Skin epidermis (tissue), 12 donors: Measurements from ENCODE around the gene BAHCC1.

Experiments used
- H3K27ac ChIP-seq, 21 experiments: fragments of 200-600 bp; sonication (generic) in 11 of 21; one replicate each; pipeline ENCODE4 v1.5.0; 2020; ENCODE audit warnings: mild to moderate bottlenecking in 3 of 21, inconsistent platforms in 2 of 21, moderate library complexity in 2 of 21
- H3K4me3 ChIP-seq, 7 experiments: fragments of 200-600 bp; sonication (generic) in 2 of 7; one replicate each; pipeline ENCODE4 v1.5.0; 2020; ENCODE audit warnings: inconsistent platforms in 2 of 7, mild to moderate bottlenecking in 2 of 7, moderate library complexity in 1 of 7

The BAHCC1 gene

GRCh38 chr17:81383504-81384421, 11.5 kb upstream of the BAHCC1 start:
- Histone ChIP-seq H3K4me3 (no peak overlapping the region), H3K27ac (peak overlapping the region in 3 of 21 experiments; percentile 10 to 82 (median 42))

- no peak overlapping the region for H3K4me3 ChIP-seq
- peak overlapping the region in 6 of 21 experiments; percentile 7 to 82 (median 22) for H3K27ac ChIP-seq
Observed at GRCh38 chr17:81384929-81385319, 10.3 kb upstream of the BAHCC1 start.

- peak overlapping the region in 12 of 21 experiments; percentile 44 to 97 (median 92) for H3K27ac ChIP-seq
- H3K4me3 ChIP-seq, result no peak overlapping the region
Observed at GRCh38 chr17:81385320-81386111, 9.7 kb upstream of the BAHCC1 start.

- H3K27ac ChIP-seq, result peak overlapping the region in 20 of 21 experiments; percentile 74 to 97 (median 92)
Observed at GRCh38 chr17:81386141-81386645, 9.1 kb upstream of the BAHCC1 start.

GRCh38 chr17:81386646-81387099, 8.6 kb upstream of the BAHCC1 start:
- Histone ChIP-seq H3K4me3 (peak overlapping the region; percentile 56 to 81 (median 62)), H3K27ac (peak overlapping the region; percentile 74 to 97 (median 93))

More at GRCh38 chr17:81386141-81386645, 9.1 kb upstream of the BAHCC1 start:
- peak overlapping the region; percentile 56 to 81 (median 62) for H3K4me3 ChIP-seq

GRCh38 chr17:81387100-81388090, 7.9 kb upstream of the BAHCC1 start:
- peak overlapping the region; percentile 74 to 97 (median 93) for H3K27ac ChIP-seq
- peak overlapping the region; percentile 56 to 81 (median 62) for H3K4me3 ChIP-seq

GRCh38 chr17:81388091-81388611, 7.1 kb upstream of the BAHCC1 start:
- Histone ChIP-seq H3K27ac (peak overlapping the region; percentile 74 to 97 (median 93)), H3K4me3 (peak overlapping the region in 5 of 7 experiments; percentile 57 to 81 (median 64))

GRCh38 chr17:81388612-81389367, 6.5 kb upstream of the BAHCC1 start:
- H3K4me3 ChIP-seq, result no peak overlapping the region

GRCh38 chr17:81389585-81389984, 5.7 kb upstream of the BAHCC1 start:
- H3K4me3 ChIP-seq, result no peak overlapping the region
- peak overlapping the region in 13 of 21 experiments; percentile 36 to 97 (median 91) for H3K27ac ChIP-seq

More at GRCh38 chr17:81388612-81389367, 6.5 kb upstream of the BAHCC1 start:
- H3K27ac ChIP-seq, result peak overlapping the region in 16 of 21 experiments; percentile 47 to 97 (median 93)

GRCh38 chr17:81390029-81390872, 5.0 kb upstream of the BAHCC1 start:
- peak overlapping the region in 9 of 21 experiments; percentile 8 to 95 (median 66) for H3K27ac ChIP-seq
- H3K4me3 ChIP-seq, result no peak overlapping the region

- H3K27ac ChIP-seq, result peak overlapping the region in 2 of 21 experiments; percentile 9 to 95
- H3K4me3 ChIP-seq, result no peak overlapping the region
Observed at GRCh38 chr17:81390873-81391255, 4.4 kb upstream of the BAHCC1 start.

GRCh38 chr17:81391293-81391935, 3.8 kb upstream of the BAHCC1 start:
- Histone ChIP-seq H3K27ac (peak overlapping the region in 16 of 21 experiments; percentile 84 to 99 (median 93)), H3K4me3 (no peak overlapping the region)

GRCh38 chr17:81391936-81392908, 3.0 kb upstream of the BAHCC1 start:
- H3K4me3 ChIP-seq, result peak overlapping the region; percentile 42 to 71 (median 53)

GRCh38 chr17:81392909-81393654, 2.2 kb upstream of the BAHCC1 start:
- Histone ChIP-seq H3K27ac (peak overlapping the region; percentile 78 to 99 (median 91)), H3K4me3 (peak overlapping the region; percentile 42 to 71 (median 53))

More at GRCh38 chr17:81391936-81392908, 3.0 kb upstream of the BAHCC1 start:
- H3K27ac ChIP-seq, result peak overlapping the region in 20 of 21 experiments; percentile 78 to 99 (median 92)
